HFF-Myc (cell line): Measurements from ENCODE around the gene CTNNA2.

Experiments used
- DNase-seq: peaks from one replicate; pipeline ENCODE4 v3.0.0-alpha.2; 2011; ENCODE audit warnings: low read depth; ENCODE audit errors: extremely low read depth
- H3K4me3 ChIP-seq: replicated peaks from 2 replicates; pipeline ENCODE4 v1.5.1; 2011; ENCODE audit warnings: low read depth, mild to moderate bottlenecking, control low read depth, low read length
- CTCF ChIP-seq: IDR thresholded peaks from 2 replicates; pipeline ENCODE4 v1.5.1; 2012; ENCODE audit warnings: mild to moderate bottlenecking, low read depth, low read length, control low read depth; ENCODE audit errors: missing control alignments

Gene CTNNA2

GRCh38 chr2:80490964-80491363 is 978.1 kb downstream of the CTNNA2 start:
- no peak for TF ChIP-seq CTCF
- H3K4me3 ChIP-seq, result no peak overlapping the region
- no peak for DNase-seq

GRCh38 chr2:80496346-80496745 is 983.5 kb downstream of the CTNNA2 start:
- no peak for TF ChIP-seq CTCF

GRCh38 chr2:80496775-80497174 is 983.9 kb downstream of the CTNNA2 start:
- peak; percentile 41 for DNase-seq
- no peak for TF ChIP-seq CTCF
- H3K4me3 ChIP-seq, result no peak overlapping the region

More at GRCh38 chr2:80496346-80496745, 983.5 kb downstream of the CTNNA2 start:
- no peak overlapping the region for H3K4me3 ChIP-seq
- DNase-seq, result no peak

- TF ChIP-seq CTCF, result peak; percentile 58
- DNase-seq, result peak; percentile 25
Measured at GRCh38 chr2:80499095-80499494, 986.2 kb downstream of the CTNNA2 start.

GRCh38 chr2:80501874-80502624 is 989.2 kb downstream of the CTNNA2 start:
- DNase-seq, result no peak
- TF ChIP-seq CTCF, result no peak
- H3K4me3 ChIP-seq, result no peak overlapping the region

More at GRCh38 chr2:80499095-80499494, 986.2 kb downstream of the CTNNA2 start:
- no peak overlapping the region for H3K4me3 ChIP-seq

- no peak for TF ChIP-seq CTCF
- DNase-seq, result no peak
- H3K4me3 ChIP-seq, result no peak overlapping the region
Measured at GRCh38 chr2:80506563-80506962, 993.7 kb downstream of the CTNNA2 start.
